Activated CD4-positive, alpha-beta memory T cell treated with anti-CD3 and anti-CD28 coated beads for 36 hours (primary cell): ENCODE measurements around the gene ARHGAP26. TPM values are rescaled to one million over a fixed set of nuclear protein-coding genes. Genes with fewer than 3 reads are reported as not detected.

ENCODE experiments used
- CTCF ChIA-PET: fragments of 350-600 bp; sonication (Branson Sonifier 250); formaldehyde crosslinking; loops from one replicate; lab custom pipeline; 2021; ENCODE audit warnings: antibody characterized with exemption, inconsistent platforms; lab: Charles Lee
- POLR2A ChIA-PET: fragments of 350-600 bp; sonication (Branson Sonifier 250); formaldehyde crosslinking; loops from one replicate; lab custom pipeline; 2021; ENCODE audit warnings: antibody characterized with exemption; lab: Charles Lee
- DNase-seq: peaks from one replicate; pipeline ENCODE4 v3.0.0-alpha.2; 2020
- H3K27ac Mint-ChIP-seq: one replicate; pipeline ENCODE4 v1.8.0; 2021; ENCODE audit warnings: mixed read lengths
- H3K27me3 Mint-ChIP-seq: one replicate; pipeline ENCODE4 v1.8.0; 2021; ENCODE audit warnings: mixed read lengths
- H3K36me3 Mint-ChIP-seq: one replicate; pipeline ENCODE4 v1.8.0; 2021; ENCODE audit warnings: mixed read lengths
- H3K4me1 Mint-ChIP-seq: one replicate; pipeline ENCODE4 v1.8.0; 2021; ENCODE audit warnings: low read depth, mixed read lengths
- H3K4me3 Mint-ChIP-seq: one replicate; pipeline ENCODE4 v1.8.0; 2021; ENCODE audit warnings: mild to moderate bottlenecking, mixed read lengths
- H3K9me3 Mint-ChIP-seq: one replicate; pipeline ENCODE4 v1.8.0; 2021; ENCODE audit warnings: mixed read lengths
- intact Hi-C: fragments of 100-400 bp; cut with micrococcal nuclease; formaldehyde crosslinking; loops from one replicate; pipeline ENCODE4 v1.15.1; 2023
- total RNA-seq, 2 experiments: library from RNA; stranded (reverse); gene quantifications; one replicate each; pipeline ENCODE4 v1.2.3, GENCODE V29; 2021

The ARHGAP26 gene
- total RNA-seq, 2 experiments from 2014 or later, result 16.4 to 16.9 TPM

DNA sequence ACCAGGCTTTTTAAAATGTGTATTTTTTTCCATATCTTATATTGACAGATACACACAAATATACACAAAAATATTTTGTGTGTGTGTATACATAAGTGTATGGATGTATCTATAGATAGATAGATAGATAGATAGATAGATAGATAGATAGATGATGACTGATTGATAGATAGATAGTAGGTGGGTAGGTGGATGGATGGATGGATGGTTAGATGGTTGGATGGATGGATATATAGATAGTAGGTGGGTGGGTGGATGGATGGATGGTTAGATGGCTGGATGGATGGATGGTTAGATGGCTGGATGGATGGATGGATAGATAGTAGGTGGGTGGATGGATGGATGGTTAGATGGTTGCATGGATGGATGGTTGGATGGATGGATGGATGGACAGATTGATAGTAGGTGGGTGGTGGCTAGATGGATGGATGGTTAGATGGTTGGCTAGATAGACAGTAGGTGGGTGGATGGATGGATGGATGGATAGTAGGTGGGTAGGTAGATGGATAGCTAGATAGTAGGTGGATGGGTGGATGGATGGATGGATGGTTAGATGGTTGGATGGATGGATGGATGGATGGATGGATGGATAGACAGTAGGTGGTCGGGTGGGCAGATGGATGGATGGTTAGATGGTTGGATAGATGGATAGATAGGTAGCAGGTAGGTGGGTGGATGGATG lies 477.1 kb downstream of the ARHGAP26 start:
- peaks cover 10% of the 10 kb centered on the region for H3K9me3 Mint-ChIP-seq

GRCh38 chr5:143248391-143248790 lies 478.2 kb downstream of the ARHGAP26 start:
- intact Hi-C loops, result no loop called here
- DNase-seq, result no peak
- H3K27ac Mint-ChIP-seq, result no peak overlapping the region
- no peak overlapping the region for H3K4me3 Mint-ChIP-seq
- POLR2A ChIA-PET, result no interaction called here
- peaks cover 10% of the 10 kb centered on the region for H3K9me3 Mint-ChIP-seq
- no peaks in the 10 kb centered on the region for H3K27me3 Mint-ChIP-seq
- H3K4me1 Mint-ChIP-seq, result no peaks in the 10 kb centered on the region
- H3K36me3 Mint-ChIP-seq, result no peaks in the 10 kb centered on the region
- CTCF ChIA-PET, result no interaction called here

More for the DNA sequence above, 477.1 kb downstream of the ARHGAP26 start:
- ChIA-PET CTCF (no interaction called here), POLR2A (no interaction called here)
- DNase-seq, result no peak
- Mint-ChIP-seq H3K4me1 (no peaks in the 10 kb centered on the region), H3K36me3 (no peaks in the 10 kb centered on the region), H3K27me3 (no peaks in the 10 kb centered on the region), H3K4me3 (no peak overlapping the region), H3K27ac (no peak overlapping the region)
- intact Hi-C loops, result no loop called here

- CTCF ChIA-PET, result no interaction called here
- H3K4me1 Mint-ChIP-seq, result no peaks in the 10 kb centered on the region
- DNase-seq, result no peak
- no peaks in the 10 kb centered on the region for H3K27me3 Mint-ChIP-seq
- H3K9me3 Mint-ChIP-seq, result peaks cover 10% of the 10 kb centered on the region
- H3K4me3 Mint-ChIP-seq, result no peak overlapping the region
- intact Hi-C loops, result no loop called here
- POLR2A ChIA-PET, result no interaction called here
- no peak overlapping the region for H3K27ac Mint-ChIP-seq
- H3K36me3 Mint-ChIP-seq, result no peaks in the 10 kb centered on the region
Observed at GRCh38 chr5:143248822-143249579, 478.8 kb downstream of the ARHGAP26 start.

- no peak overlapping the region for H3K27ac Mint-ChIP-seq
- no peaks in the 10 kb centered on the region for H3K4me1 Mint-ChIP-seq
- no peaks in the 10 kb centered on the region for H3K36me3 Mint-ChIP-seq
- no peak for DNase-seq
- no peaks in the 10 kb centered on the region for H3K27me3 Mint-ChIP-seq
- intact Hi-C loops, result no loop called here
- H3K9me3 Mint-ChIP-seq, result peaks cover 7% of the 10 kb centered on the region
- CTCF ChIA-PET, result no interaction called here
- POLR2A ChIA-PET, result no interaction called here
- no peak overlapping the region for H3K4me3 Mint-ChIP-seq
Observed at GRCh38 chr5:143249851-143250250, 479.7 kb downstream of the ARHGAP26 start.

DNA sequence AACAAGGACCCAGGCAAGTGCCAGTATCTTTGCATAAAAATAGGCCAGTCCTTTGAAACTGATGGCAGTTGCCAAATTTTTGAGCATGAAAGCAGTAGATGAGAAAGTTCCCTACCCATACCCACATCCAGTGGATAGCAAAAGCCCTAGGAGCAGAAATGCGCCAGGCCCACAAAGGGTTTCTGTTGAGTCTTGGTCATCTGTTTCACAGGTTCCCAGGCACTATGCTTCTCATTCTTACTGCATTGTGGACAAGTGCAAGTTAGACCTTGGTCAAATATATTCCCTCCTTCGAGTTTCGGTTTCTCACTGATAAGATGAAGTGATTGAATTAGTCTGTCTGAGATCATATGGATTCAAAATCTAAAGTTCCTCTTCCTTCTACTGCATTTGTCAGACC lies 481.0 kb downstream of the ARHGAP26 start:
- Mint-ChIP-seq H3K36me3 (no peaks in the 10 kb centered on the region), H3K4me1 (no peaks in the 10 kb centered on the region), H3K4me3 (no peak overlapping the region), H3K27me3 (no peaks in the 10 kb centered on the region), H3K9me3 (no peaks in the 10 kb centered on the region), H3K27ac (no peak overlapping the region)
- ChIA-PET POLR2A (no interaction called here), CTCF (no interaction called here)
- no peak for DNase-seq
- intact Hi-C loops, result no loop called here

GRCh38 chr5:143251946-143252345 lies 481.8 kb downstream of the ARHGAP26 start:
- no peaks in the 10 kb centered on the region for H3K9me3 Mint-ChIP-seq
- ChIA-PET POLR2A (no interaction called here), CTCF (no interaction called here)
- no peaks in the 10 kb centered on the region for H3K27me3 Mint-ChIP-seq
- DNase-seq, result no peak
- intact Hi-C loops, result no loop called here
- no peaks in the 10 kb centered on the region for H3K4me1 Mint-ChIP-seq
- H3K36me3 Mint-ChIP-seq, result no peaks in the 10 kb centered on the region
- H3K27ac Mint-ChIP-seq, result no peak overlapping the region
- no peak overlapping the region for H3K4me3 Mint-ChIP-seq

DNA sequence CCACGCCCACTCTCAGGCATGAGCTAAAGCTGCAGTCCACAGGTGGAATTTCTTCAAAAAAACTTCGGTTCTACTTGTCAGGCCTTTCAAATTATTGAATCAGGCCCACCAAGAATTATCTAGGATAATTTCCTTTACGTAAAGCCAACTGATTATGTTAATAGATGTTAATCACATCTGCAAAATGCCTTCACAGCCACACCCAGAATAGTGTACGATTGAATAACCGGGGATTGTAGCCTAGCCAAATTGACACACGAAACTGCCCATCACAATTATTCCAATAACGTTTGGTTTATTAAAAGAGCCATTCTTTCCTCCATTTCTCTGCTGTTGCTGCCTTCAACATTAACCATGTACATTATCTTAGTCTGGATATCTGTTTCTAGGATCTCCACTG lies 484.6 kb downstream of the ARHGAP26 start:
- Mint-ChIP-seq H3K27me3 (no peaks in the 10 kb centered on the region), H3K4me1 (no peaks in the 10 kb centered on the region), H3K36me3 (no peaks in the 10 kb centered on the region), H3K27ac (no peak overlapping the region), H3K9me3 (no peaks in the 10 kb centered on the region), H3K4me3 (no peak overlapping the region)
- no peak for DNase-seq
- ChIA-PET CTCF (no interaction called here), POLR2A (no interaction called here)
- intact Hi-C loops, result no loop called here

- intact Hi-C loops, result no loop called here
- Mint-ChIP-seq H3K27ac (no peak overlapping the region), H3K36me3 (no peaks in the 10 kb centered on the region), H3K4me3 (no peak overlapping the region), H3K9me3 (no peaks in the 10 kb centered on the region), H3K4me1 (peaks cover 17% of the 10 kb centered on the region), H3K27me3 (no peaks in the 10 kb centered on the region)
- ChIA-PET CTCF (no interaction called here), POLR2A (no interaction called here)
- DNase-seq, result no peak
Observed at GRCh38 chr5:143258559-143259253, 488.5 kb downstream of the ARHGAP26 start.

DNA sequence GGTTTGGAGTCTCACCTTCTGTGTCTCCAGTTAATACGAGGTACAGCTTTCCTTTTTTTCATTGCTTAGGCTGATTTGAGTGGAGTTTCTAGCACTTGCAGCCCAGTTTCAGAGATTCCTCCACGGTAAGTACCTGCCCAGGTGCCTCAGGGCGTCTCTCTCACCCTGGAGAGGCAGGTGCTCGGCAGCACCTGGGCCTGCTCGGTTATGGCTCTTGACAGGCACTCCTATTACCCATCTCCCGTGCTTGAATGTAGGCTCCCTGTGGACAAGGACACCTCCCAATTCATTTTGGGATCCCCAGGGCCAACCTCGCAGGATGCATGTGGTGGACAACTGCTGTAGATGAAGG lies 489.1 kb downstream of the ARHGAP26 start:
- Mint-ChIP-seq H3K36me3 (no peaks in the 10 kb centered on the region), H3K27ac (no peak overlapping the region), H3K27me3 (no peaks in the 10 kb centered on the region), H3K4me3 (no peak overlapping the region), H3K4me1 (peaks cover 17% of the 10 kb centered on the region), H3K9me3 (no peaks in the 10 kb centered on the region)
- CTCF ChIA-PET, result no interaction called here
- DNase-seq, result no peak
- POLR2A ChIA-PET, result no interaction called here
- intact Hi-C loops, result no loop called here

- Mint-ChIP-seq H3K36me3 (no peaks in the 10 kb centered on the region), H3K27ac (no peak overlapping the region), H3K27me3 (no peaks in the 10 kb centered on the region), H3K4me3 (no peak overlapping the region), H3K9me3 (peaks cover 4% of the 10 kb centered on the region), H3K4me1 (peaks cover 17% of the 10 kb centered on the region)
- DNase-seq, result peak; percentile 28
- POLR2A ChIA-PET, result no interaction called here
- intact Hi-C loops, result loop anchor here (2.0 kb wide), 1 partner anchor 31 kb away; no protein-coding TSS in a partner anchor
- CTCF ChIA-PET, result no interaction called here
Observed at GRCh38 chr5:143261748-143262392, 491.7 kb downstream of the ARHGAP26 start.

DNA sequence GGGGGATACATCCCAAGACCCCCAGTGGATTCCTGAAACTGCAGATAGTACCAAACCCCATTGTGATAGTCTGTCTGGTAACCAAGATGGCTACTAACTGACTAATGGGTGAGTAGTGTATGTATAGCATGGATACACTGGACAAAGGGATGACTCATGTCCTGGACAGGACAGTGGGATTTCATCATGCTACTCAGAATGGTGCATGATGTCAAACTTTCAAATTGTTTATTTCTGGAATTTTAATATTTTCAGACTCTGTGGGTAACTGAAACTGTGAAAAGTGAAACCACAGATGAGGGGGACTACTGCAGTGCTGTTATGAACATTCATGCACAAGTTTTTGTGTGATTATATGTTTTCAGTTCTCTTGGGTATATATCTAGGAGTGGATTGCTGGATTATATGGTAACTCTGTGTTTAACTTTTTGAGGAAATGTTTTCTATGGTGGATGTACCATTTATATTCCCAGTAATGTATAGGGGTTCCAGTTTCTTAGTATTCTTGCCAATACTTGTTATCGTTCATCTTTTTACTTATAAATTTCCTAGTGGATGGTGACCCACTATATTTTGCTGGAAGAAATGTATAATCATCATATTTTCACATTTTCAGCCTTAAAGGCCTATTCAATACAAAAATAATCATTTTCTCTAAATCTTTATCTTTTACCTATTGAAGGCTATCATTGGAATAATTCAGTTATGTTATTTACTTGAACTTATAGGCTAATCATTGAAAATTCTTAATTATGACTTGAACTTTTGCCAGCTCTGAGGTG lies 492.4 kb downstream of the ARHGAP26 start:
- Mint-ChIP-seq H3K27ac (no peak overlapping the region), H3K27me3 (no peaks in the 10 kb centered on the region)

More for the DNA sequence above, 492.4 kb downstream of the ARHGAP26 start:
- no peak overlapping the region for H3K4me3 Mint-ChIP-seq
- H3K36me3 Mint-ChIP-seq, result peaks cover 2% of the 10 kb centered on the region
- ChIA-PET CTCF (no interaction called here), POLR2A (no interaction called here)
- DNase-seq, result no peak
- H3K4me1 Mint-ChIP-seq, result peaks cover 17% of the 10 kb centered on the region
- intact Hi-C loops, result no loop called here
- peaks cover 11% of the 10 kb centered on the region for H3K9me3 Mint-ChIP-seq
